ENCODE measurements around the gene ZFYVE21.

DNA sequence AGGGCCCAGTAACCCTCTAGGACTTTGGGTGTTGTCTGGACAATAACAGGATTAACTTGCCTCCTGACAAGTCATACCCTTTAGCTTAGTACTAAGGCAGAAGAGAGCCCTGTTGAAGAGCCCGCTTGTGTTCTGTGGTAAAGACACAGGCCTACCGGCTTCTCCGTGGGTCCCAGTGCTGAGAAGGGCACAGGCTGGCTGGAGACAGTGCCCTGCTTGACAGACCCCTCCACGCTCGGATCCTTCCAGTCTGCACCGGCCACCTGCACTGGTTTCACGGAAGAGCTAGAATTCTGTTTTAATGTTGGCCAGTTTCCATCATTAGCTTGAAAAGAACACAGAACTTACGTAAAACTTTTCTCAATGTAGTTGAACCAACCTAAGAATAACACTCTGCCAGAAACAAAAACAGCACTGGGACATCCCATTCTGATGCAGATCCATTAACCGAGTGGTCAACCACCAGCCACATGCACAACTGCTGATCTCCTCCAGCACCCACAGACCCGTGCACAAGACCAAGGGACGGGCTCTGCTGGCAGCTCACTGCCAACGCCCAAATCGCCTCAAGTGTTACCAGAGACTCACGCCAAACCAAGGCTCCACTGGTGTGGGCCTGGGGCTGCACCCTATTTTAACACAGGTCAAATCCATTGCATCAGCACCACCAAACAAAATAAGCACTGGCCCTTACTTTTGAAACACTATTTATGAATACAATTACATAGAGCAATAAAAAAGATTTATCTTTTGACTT, 27.1 kb downstream of the ZFYVE21 start:
- TF ChIP-seq, protein P1, sequence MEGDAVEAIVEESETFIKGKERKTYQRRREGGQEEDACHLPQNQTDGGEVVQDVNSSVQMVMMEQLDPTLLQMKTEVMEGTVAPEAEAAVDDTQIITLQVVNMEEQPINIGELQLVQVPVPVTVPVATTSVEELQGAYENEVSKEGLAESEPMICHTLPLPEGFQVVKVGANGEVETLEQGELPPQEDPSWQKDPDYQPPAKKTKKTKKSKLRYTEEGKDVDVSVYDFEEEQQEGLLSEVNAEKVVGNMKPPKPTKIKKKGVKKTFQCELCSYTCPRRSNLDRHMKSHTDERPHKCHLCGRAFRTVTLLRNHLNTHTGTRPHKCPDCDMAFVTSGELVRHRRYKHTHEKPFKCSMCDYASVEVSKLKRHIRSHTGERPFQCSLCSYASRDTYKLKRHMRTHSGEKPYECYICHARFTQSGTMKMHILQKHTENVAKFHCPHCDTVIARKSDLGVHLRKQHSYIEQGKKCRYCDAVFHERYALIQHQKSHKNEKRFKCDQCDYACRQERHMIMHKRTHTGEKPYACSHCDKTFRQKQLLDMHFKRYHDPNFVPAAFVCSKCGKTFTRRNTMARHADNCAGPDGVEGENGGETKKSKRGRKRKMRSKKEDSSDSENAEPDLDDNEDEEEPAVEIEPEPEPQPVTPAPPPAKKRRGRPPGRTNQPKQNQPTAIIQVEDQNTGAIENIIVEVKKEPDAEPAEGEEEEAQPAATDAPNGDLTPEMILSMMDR (IDR thresholded peaks at IDR 0.05 in 8 of 11, conservative IDR thresholded peaks at IDR 0.05 in 3 of 11): no peak
- TF ChIP-seq POLR2AphosphoS5 (IDR thresholded peaks at IDR 0.05) (no peak), POLR2A (IDR thresholded peaks at IDR 0.05) (no peak)

Measured in spleen (tissue), 7 donors.